Stimulated activated CD8-positive, alpha-beta memory T cell treated with anti-CD3 and anti-CD28 coated beads, Interleukin-2, amount 100 ng/mL, for 1 hour (primary cell): ENCODE results near the gene USP3.
"Not testable (repeated sequence)": the region's sequence is repeated elsewhere in the genome, so short reads cannot be mapped to it uniquely, and the experiment has no call there.

ENCODE experiments used
- DNase-seq, 2 donors: peaks; one replicate each; pipeline ENCODE4 v3.0.0-alpha.2; 2020; ENCODE audit warnings: low read depth in 2 of 2

Gene USP3

DNA sequence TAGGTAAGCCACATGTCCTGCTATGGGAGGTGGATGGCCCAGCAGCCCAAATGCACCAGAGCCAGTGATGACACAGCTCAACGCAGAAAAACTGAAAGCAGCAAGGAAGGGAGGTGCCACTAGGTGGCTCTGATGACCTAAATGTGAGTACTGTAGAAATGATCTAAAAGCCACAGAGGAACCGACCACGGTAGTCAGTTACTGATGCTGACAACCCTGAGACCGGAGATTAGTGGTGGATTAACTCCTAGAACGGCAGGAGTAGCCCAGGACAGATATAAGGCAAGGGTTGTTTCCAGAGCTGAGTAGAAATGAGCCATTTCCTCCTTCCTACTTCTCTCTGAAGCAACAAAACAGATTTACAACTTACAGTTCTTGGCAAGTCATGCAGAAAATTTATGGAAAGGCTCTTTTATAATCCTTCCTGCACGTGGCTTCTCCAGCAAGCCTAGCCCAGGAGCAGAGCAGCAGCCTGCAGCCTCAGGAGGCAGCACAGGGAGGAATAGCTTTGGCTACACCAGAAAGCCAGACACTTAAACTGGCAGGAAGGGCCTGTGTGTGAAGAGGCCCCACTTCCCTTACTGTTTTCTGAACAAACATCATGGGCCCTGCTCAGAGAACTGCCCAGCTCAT, 105.9 kb downstream of the USP3 start:
- peak; percentile 43 to 51 for DNase-seq

DNA sequence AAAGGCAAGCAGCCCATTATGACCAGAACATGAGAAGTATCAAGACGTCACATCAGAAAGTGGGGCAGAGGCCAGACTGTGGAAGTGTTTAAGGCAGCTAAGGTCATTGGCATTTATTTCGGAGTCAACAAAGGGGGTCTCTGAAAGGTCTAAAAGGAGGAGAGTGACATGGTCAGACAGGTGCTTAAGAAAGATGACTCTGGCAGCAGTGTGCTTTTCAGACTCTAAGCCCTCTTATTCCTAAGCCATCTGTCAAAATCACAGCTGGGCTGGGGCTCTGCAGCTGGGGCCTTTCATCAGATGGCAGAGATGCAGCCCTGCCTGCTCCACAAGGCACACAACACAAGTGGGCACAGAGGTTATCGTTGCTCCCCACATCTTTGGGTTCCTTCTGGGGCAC, 106.8 kb downstream of the USP3 start:
- DNase-seq = no peak

DNA sequence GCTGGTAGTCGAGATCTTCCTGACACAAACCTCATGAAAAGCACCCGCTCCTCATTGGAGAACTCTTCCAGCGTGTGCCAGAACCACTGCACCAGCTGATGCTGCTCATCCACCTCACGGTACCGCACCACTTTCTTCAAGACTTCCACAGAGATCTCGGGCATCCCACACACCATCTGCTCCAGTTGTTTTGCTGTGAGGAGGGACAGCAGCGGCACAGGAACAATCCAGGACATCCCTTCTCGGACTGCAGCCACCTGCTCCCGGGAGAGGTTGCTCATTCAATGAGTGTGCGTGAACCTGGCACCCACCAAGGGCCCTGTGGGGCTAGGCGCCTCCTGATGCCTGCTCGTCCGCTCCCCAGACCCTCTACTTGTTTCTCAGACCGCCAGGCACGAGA, 107.9 kb downstream of the USP3 start:
- DNase-seq = no peak

DNA sequence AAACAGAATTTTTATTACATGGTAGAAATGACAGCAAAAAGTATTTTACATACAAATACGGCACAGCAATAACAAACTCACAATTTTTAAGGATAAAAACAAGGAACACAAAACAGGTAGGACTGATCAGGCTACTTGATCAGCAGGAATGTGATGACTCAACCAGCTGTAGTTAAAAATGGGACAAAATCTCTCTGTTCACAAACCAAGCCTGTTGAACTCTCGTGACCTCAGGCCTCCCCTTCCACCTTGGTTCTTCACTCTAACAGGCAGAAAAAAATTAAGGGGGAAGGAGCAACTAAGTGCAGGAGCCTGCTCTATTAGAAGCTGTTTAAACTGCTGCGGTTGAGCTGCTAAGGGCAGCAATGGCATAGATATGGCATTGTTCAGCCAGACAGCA, 111.5 kb downstream of the USP3 start:
- no peak for DNase-seq

DNA sequence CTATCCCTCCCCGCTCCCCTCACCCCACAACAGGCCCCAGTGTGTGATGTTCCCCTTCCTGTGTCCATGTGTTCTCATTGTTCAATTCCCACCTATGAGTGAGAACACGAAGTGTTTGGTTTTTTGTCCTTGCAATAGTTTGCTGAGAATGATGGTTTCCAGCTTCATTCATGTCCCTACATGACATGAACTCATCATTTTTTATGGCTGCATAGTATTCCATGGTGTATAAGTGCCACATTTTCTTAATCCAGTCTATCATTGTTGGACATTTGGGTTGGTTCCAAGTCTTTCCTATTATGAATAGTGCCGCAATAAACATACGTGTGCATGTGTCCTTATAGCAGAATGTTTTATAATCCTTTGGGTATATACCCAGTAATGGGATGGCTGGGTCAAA, 112.8 kb downstream of the USP3 start:
- not testable (repeated sequence) for DNase-seq

DNA sequence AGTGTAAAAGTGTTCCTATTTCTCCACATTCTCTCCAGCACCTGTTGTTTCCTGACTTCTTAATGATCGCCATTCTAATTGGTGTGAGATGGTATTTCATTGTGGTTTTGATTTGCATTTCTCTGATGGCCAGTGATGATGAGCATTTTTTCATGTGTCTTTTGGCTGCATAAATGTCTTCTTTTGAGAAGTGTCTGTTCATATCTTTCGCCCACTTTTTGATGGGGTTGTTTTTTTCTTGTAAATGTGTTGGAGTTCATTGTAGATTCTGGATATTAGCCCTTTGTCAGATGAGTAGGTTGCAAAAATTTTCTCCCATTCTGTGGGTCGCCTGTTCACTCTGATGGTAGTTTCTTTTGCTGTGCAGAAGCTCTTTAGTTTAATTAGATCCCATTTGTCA, 113.2 kb downstream of the USP3 start:
- not testable (repeated sequence) for DNase-seq

DNA sequence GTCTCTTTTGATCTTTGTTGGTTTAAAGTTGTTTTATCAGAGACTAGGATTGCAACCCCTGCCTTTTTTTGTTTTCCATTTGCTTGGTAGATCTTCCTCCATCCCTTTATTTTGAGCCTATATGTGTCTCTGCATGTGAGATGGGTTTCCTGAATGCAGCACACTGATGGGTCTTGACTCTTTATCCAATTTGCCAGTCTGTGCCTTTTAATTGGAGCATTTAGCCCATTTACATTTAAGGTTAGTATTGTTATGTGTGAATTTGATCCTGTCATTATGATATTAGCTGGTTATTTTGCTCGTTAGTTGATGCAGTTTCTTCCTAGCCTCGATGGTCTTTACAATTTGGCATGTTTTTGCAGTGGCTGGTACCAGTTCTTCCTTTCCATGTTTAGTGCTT, 116.4 kb downstream of the USP3 start:
- not testable (repeated sequence) for DNase-seq

DNA sequence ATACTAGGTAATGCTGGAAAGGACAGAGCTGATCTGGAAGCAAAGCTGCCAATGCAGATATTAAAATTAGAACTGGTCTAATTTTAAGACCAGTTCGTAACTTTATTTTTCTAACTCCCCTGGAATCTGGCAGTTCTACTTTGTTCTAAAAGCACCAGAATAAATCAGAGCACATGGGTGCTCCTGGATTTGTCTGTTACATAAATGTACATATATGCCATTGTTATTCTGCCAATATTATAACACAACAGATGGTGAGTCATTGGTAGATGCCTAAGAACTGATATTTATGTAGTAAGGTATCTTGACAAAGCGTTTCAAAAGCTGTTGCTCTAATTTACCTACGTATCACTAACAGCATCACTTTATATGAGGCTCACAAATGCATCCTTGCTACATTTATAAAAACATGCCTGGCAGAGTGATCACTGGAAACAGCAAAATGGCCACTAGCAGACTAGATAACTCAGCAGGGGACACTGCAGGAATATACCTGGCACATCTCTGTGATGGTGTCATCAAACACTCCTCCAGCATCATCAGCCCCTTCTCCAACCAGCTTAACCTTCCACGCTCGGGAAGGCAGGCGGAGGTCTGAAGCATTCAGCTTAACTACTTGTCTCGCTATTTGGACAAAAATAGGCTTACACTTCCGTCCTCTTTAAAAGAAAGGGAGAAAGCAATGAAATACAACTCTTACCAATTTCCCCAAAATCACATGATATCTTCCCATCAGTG, 119.0 kb downstream of the USP3 start:
- DNase-seq = no peak

DNA sequence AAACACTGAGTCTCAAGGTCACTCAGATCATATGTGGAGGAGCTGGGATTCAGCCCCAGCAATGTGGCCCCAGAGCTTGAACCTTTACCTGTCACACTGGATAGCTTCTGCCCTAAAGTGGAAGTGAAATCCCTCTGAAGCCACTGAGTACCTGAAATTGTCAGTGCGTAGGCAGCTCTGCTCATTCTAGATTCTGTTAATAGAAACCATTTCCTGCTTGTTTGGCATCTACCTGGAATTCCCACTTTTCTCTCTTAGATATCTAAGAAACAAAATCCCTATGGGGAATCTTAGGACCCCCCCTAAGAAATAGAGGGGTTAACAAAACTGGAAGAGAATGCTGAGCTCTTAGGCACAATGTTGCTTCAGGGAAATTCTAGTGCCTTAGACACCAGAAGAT, 122.6 kb downstream of the USP3 start:
- no peak for DNase-seq

DNA sequence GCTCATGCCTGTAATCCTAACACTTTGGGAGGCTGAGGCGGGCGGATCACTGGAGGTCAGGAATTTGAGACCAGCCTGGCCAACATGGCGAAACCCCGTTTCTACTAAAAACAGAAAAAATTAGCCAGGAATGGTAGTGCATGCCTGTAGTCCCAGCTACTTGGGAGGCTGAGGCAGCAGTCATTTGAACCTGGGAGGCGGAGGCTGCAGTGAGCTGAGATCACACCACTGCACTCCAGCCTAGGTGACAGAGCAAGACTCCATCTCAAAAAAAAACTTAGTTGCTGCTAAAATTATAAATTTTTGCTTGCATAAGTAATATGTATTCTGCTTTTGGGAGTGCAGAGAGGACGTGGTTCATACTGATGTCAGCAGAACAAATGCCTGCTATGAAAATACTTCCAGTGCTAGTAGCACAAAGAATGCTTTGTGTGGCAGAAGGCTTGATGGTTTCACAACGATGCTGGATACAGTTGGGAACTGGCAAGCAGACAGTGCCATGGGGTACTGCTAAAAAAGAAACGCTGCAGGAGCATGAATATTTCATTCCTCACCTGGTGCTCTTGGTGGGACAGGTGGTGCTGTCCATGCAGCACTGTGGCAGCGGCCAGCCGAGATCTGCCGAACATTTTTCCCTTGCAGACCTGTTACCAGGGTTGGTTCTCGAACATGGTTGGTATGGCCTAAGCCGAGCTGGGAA, 123.9 kb downstream of the USP3 start:
- no peak for DNase-seq

DNA sequence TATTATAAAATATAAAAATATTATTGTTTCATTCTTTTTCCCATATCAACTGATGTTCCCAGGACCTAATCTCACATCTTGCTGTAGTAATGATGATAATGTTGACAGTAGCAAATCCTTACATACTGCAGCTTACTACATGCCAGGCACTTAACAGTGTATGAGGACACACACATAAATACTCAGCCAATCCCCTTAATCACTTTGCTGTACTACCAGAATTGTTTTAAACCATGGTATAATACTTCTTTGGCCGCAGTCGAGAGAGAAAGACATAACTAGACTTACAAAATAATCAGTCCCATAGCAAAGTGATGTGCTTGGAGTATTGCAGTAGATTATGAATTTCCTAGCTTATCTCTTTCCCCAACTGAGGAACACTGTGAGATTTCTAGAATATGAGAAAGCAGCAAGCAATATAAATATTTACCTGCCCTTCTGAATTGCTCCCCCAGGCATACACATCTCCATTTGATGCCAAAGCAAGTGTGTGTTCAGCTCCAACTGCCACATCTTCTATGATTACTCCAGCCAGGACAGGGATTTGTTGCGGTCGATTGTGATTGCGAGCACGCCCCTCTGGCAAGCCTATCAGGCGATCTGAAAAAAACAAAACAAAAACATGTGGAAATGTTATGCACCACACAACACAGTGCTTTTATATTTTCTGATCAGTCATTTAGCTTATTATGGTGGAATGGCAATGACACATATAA, 125.8 kb downstream of the USP3 start:
- no peak for DNase-seq

DNA sequence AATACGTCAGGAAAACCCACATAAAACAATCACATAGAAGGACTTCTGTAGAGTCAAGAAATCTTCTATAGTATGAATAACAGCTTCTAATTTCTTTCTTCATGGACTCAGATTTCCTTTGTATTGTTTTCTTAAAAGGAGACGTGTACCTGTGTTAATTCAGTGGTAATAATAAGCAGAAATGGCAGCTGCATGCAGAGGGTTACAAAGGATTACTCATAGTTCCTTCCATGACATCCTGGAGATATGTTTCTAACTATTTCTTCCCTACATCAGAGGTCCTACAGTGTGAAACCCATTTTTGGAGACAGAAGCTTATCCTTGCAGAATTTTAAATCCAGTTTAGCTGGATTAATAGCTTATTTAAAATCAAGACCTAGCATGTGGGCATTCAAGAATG, 128.9 kb downstream of the USP3 start:
- no peak for DNase-seq

DNA sequence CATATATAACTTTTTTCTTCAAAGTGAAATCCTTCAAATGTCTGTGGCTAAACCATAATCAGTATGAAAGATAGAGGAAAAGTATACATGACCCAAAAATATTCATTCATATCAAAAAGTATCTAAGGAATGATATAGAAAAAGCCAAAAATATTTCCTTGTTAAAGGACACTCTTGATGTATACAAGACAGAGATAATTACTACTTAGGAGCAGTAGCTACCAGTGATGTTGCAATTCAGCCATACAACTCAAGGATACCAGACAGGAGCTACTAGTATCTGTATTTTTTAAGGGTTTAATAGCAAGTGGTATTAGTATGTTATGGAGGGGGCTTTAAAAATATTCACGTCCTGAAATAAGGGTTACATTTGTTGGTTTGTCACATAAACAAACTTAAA, 129.8 kb downstream of the USP3 start:
- DNase-seq = no peak

DNA sequence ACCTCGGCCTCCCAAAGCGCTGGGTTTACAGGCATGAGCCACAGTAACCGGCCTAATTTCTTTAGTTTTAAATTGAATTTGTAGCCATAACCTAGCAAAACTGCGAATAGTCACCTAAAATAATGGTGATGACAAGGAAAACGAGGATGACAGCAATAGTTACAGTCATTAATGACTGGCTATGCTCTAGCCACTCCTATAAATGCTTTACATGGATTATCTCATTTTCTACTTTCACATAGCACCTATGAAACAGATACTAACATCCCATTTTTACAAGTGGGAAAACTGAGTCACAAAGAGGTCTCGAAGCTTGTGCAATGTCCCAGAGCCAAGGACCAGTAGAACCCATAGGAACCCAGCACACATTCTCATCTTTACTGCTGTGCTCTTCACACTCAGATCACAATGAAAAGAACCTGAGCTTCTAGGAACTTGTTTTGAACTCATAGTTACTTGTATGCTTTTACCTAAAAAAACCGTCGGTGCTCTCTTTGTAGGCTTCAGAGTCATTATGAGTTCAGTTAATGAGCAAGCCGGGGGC, 132.2 kb downstream of the USP3 start:
- no peak for DNase-seq

DNA sequence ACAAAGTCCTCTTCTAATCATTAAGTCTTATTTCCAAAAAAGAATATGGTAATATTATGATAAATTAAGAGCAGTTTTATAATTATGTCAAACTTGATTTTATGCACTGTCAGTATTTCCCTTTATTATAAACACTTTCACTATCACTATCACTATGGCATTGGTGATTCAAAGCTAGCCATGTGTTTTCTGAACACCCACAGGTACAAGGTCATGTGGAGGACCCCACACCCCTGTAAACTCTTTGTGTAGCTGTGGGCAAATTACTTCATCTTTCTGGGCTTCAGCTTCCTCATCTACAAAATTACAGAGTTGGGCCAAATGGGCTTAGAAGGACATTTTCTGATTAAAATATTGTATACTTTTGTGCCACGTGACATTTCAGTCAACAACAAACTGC, 134.4 kb downstream of the USP3 start:
- no peak for DNase-seq

DNA sequence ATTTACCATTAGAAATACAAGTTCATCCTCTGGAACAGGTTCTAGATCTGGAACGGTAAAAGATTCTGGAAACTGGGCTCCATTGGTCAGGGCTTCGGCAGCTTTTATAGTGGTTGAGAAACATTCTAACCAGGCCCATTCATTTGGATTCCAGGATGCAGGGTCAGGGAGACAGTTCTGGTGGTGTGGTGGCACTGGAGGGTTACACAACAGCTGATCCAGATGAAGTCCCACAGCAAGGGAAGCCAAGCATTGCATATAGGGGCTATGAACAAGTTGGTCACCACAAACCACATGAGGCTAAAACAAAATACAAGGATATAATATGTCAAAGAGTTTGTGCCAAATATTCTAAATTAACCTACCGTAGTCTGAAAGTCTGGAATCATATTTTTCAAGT, 135.8 kb downstream of the USP3 start:
- no peak for DNase-seq
